A549 (cell line): ENCODE data around the gene CBARP. TPM values are rescaled to one million over a fixed set of nuclear protein-coding genes. Genes with fewer than 3 reads are reported as not detected.

Experiments used
- ATAC-seq, 2 experiments: fragments of 200-7000 bp in 1 of 2; fragments of >200 bp in 1 of 2; cut with Nextera tagmentation in 1 of 2; cut with Tn5 transposase in 1 of 2; 3 replicates each; pipeline versions ENCODE4 v1.8.0 to v1.9.1; 2018 to 2020; ENCODE audit warnings: mild to moderate bottlenecking in 1 of 2, moderate library complexity in 1 of 2
- CTCF ChIA-PET: fragments of 300-600 bp; sonication (Branson Sonifier 250); formaldehyde crosslinking; extraction: SDS; loops from one replicate; lab custom pipeline; 2021; ENCODE audit warnings: antibody characterized with exemption, inconsistent platforms; lab: Yijun Ruan, JAX
- POLR2A ChIA-PET: fragments of 350-600 bp; formaldehyde crosslinking; extraction: SDS; loops from one replicate; lab custom pipeline; 2021; ENCODE audit warnings: antibody characterized with exemption, inconsistent platforms; lab: Yijun Ruan, JAX
- DNase-seq, 2 experiments: peaks; one replicate each; pipeline versions ENCODE4 v3.0.0 to v3.0.0-alpha.2; 2011 to 2016; ENCODE audit warnings: low read depth in 1 of 2, low spot score in 1 of 2
- FAIRE-seq: peaks from 2 replicates; lab custom pipeline; 2011; peaks lifted over from hg19 to GRCh38; lab: Jason Lieb, UNC
- H3K27ac ChIP-seq, 2 experiments: fragments of >200 bp; sonication (Bioruptor Twin); formaldehyde crosslinking; 3 replicates each; pipeline ENCODE4 v1.5.1; 2016 to 2017
- H3K4me1 ChIP-seq: fragments of >200 bp; sonication (Bioruptor Twin); formaldehyde crosslinking; 3 replicates; pipeline ENCODE4 v1.6.1; 2016
- H3K4me2 ChIP-seq: fragments of >200 bp; sonication (Bioruptor Twin); formaldehyde crosslinking; 3 replicates; pipeline ENCODE4 v1.6.1; 2016
- H3K4me3 ChIP-seq: fragments of >200 bp; sonication (Bioruptor Twin); formaldehyde crosslinking; 3 replicates; pipeline ENCODE4 v1.5.1; 2016
- H3K9me3 ChIP-seq: fragments of >200 bp; sonication (Bioruptor Twin); formaldehyde crosslinking; 3 replicates; pipeline ENCODE4 v1.6.1; 2016
- CBX8 ChIP-seq: fragments of 200-600 bp; sonication (generic); IDR thresholded peaks from 2 replicates; pipeline ENCODE4 v1.6.1; 2016
- EHF ChIP-seq: fragments of 250-450 bp; sonication (Bioruptor Pico); IDR thresholded peaks from 2 replicates; pipeline ENCODE4 v1.5.0; 2020; ENCODE audit warnings: mild to moderate bottlenecking
- EHMT2 ChIP-seq: fragments of 200-600 bp; sonication (generic); IDR thresholded peaks from 2 replicates; pipeline ENCODE4 v1.6.1; 2016; ENCODE audit warnings: antibody characterized with exemption, low read depth, mild to moderate bottlenecking, moderate library complexity
- HOXB5 ChIP-seq: fragments of 250-450 bp; sonication (Bioruptor Pico); IDR thresholded peaks from 2 replicates; pipeline ENCODE4 v1.5.0; 2020; ENCODE audit warnings: mild to moderate bottlenecking, moderate library complexity
- JUN ChIP-seq, 2 experiments: fragments of >200 bp; sonication (Bioruptor Twin); formaldehyde crosslinking; IDR thresholded peaks; 2 replicates in 1 of 2; 3 replicates in 1 of 2; pipeline ENCODE4 v1.6.1; 2016 to 2017
- JUNB ChIP-seq: fragments of >200 bp; sonication (Bioruptor Twin); formaldehyde crosslinking; IDR thresholded peaks from 2 replicates; pipeline ENCODE4 v1.6.1; 2016
- NFE2L2 ChIP-seq: fragments of 150-350 bp; conservative IDR thresholded peaks from 2 replicates; pipeline ENCODE4 v1.6.1; 2014; ENCODE audit warnings: low read length
- PHF8 ChIP-seq: fragments of 200-600 bp; sonication (generic); IDR thresholded peaks from 2 replicates; pipeline ENCODE4 v1.6.1; 2016; ENCODE audit warnings: low read depth, mild to moderate bottlenecking, antibody characterized with exemption, moderate library complexity, borderline replicate concordance
- POLR2AphosphoS2 ChIP-seq: conservative IDR thresholded peaks from 2 replicates; pipeline ENCODE4 v1.6.1; 2012; ENCODE audit warnings: low read length, improper control_type of control experiment, inconsistent platforms
- RCOR1 ChIP-seq: fragments of 150-350 bp; IDR thresholded peaks from 2 replicates; pipeline ENCODE4 v1.6.1; 2014; ENCODE audit warnings: antibody characterized with exemption, low read length, low read depth
- RFX5 ChIP-seq: fragments of 450-650 bp; IDR thresholded peaks from 2 replicates; pipeline ENCODE4 v1.7.1; 2014; ENCODE audit warnings: antibody characterized with exemption, mild to moderate bottlenecking, moderate library complexity
- SMC3 ChIP-seq: fragments of >200 bp; sonication (Bioruptor Twin); formaldehyde crosslinking; IDR thresholded peaks from 3 replicates; pipeline ENCODE4 v1.6.1; 2018; ENCODE audit warnings: inconsistent platforms
- TP53 ChIP-seq: fragments of 250-450 bp; sonication (Bioruptor Pico); IDR thresholded peaks from 2 replicates; pipeline ENCODE4 v1.5.0; 2021; ENCODE audit warnings: mild to moderate bottlenecking, moderate library complexity
- ZNF302 ChIP-seq: fragments of 250-450 bp; sonication (Bioruptor Pico); IDR thresholded peaks from 2 replicates; pipeline ENCODE4 v1.9.0; 2021; ENCODE audit warnings: inconsistent platforms, mild to moderate bottlenecking, moderate library complexity
- WGBS: methylation state at CpG from one replicate; pipeline ENCODE4 v1.1.6; 2017; ENCODE audit errors: missing lambda C conversion rate; 5-methylcytosine and 5-hydroxymethylcytosine counted together
- polyA plus RNA-seq, 4 experiments: library from polyadenylated mRNA; depleted of rRNA in 3 of 4; stranded (reverse); fragments of >200 nt; fragmentation: RNase III in 1 of 4; extraction: RNeasy Plus Mini Kit Qiagen cat#74134 plus additional on column Dnase treatment in 1 of 4; gene quantifications; 2 replicates in 3 of 4; 3 replicates in 1 of 4; pipeline ENCODE4 v1.2.3, GENCODE V29; 2011 to 2017
- TF ChIP-seq, protein P1 (sequence below): fragments of >200 bp; sonication (Bioruptor Twin); formaldehyde crosslinking; IDR thresholded peaks from 2 replicates; pipeline ENCODE4 v1.6.1; 2016
- TF ChIP-seq, protein P2 (sequence below): fragments of 150-350 bp; IDR thresholded peaks from 2 replicates; pipeline ENCODE4 v1.6.1; 2014; ENCODE audit warnings: low read depth, mild to moderate bottlenecking, low read length
- TF ChIP-seq, protein P3 (sequence below): fragments of 200-600 bp; sonication (generic); IDR thresholded peaks from 2 replicates; pipeline ENCODE4 v1.6.1; 2016; ENCODE audit warnings: antibody characterized with exemption, mild to moderate bottlenecking, moderate library complexity
- TF ChIP-seq, protein P4 (sequence below): IDR thresholded peaks from 2 replicates; pipeline ENCODE4 v1.6.1; 2012
- TF ChIP-seq, protein P5 (sequence below): fragments of >200 bp; sonication (Bioruptor Twin); formaldehyde crosslinking; IDR thresholded peaks from 3 replicates; pipeline ENCODE4 v1.5.1; 2016

The CBARP gene
- polyA plus RNA-seq, 2 of the 4 experiments (the other 2 are of a cell fraction), result 0.19 to 2.0 TPM

DNA sequence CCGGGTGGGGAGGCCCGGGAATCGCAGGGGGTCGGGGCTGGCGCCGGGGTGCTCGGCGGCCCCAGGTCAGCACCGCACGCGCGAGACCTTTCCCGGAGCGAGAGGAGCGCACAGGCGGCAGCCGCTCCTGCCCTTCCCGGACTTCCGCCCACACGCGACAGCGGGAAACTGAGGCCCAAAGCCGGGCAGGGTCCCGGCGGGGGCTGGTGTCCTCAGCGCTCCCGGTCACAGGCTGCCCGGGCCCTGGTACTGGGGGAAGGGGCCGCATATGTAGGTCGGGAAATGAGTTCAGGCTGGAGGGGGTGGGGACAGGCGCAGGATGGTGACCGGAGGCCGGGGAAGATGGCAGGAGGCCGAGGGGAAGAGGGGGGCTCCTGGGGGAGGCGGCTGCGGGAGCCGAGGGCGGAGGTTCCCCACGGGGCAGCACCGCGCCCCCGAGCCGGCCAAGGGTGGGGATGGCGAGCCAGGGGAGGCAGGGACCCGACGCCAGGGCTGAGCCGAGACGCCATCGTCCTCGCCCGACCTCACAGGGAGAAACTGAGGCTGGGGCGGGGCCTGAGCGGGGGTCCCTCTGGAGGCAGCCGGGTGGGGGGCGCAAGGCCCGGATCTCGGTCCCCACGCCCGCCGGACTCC lies 662 bp downstream of the CBARP start:
- no peak for DNase-seq
- Histone ChIP-seq H3K9me3 (no peaks in the 10 kb centered on the region), H3K4me2 (peak overlapping the region; percentile 95), H3K27ac (peak overlapping the region; percentile 78 to 97), H3K4me3 (peak overlapping the region; percentile 63), H3K4me1 (peaks cover 30% of the 10 kb centered on the region)
- WGBS, result no CpG with 5 or more reads among the region's 60 CpGs
- ATAC-seq, result no peak
- no peak for FAIRE-seq
- TF ChIP-seq, protein P1, sequence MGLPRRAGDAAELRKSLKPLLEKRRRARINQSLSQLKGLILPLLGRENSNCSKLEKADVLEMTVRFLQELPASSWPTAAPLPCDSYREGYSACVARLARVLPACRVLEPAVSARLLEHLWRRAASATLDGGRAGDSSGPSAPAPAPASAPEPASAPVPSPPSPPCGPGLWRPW, result no peak
- TF ChIP-seq, all 56 proteins: peak for 0
- POLR2A ChIA-PET, result no interaction called here
- CTCF ChIA-PET, result interaction anchor here (1.3 kb wide), 1 partner anchor 15 kb away, joined by 7 read pairs; no protein-coding TSS in a partner anchor

DNA sequence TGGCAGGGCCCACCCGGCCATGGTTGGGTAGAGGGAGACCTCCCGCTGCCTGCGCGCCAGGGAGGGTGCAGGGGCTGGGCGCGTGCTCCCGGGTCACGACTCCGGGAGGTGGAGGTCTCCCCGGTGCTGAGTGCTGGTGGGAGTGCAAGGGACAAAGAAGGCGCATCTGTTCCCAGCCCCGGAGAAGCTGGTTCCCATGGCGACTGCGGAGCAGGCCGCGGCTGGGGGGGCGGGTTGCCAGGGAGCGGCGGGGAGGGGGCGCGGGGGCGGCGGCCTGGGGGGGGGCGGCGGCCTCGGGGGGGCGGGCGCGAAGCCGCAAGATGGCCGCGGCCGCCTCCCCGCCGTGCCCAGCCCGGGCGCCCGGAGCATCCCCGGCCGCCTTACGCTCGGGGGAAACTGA lies 1.2 kb downstream of the CBARP start:
- FAIRE-seq, result no peak
- POLR2A ChIA-PET, result no interaction called here
- H3K4me2 ChIP-seq, result peak overlapping the region; percentile 95

DNA sequence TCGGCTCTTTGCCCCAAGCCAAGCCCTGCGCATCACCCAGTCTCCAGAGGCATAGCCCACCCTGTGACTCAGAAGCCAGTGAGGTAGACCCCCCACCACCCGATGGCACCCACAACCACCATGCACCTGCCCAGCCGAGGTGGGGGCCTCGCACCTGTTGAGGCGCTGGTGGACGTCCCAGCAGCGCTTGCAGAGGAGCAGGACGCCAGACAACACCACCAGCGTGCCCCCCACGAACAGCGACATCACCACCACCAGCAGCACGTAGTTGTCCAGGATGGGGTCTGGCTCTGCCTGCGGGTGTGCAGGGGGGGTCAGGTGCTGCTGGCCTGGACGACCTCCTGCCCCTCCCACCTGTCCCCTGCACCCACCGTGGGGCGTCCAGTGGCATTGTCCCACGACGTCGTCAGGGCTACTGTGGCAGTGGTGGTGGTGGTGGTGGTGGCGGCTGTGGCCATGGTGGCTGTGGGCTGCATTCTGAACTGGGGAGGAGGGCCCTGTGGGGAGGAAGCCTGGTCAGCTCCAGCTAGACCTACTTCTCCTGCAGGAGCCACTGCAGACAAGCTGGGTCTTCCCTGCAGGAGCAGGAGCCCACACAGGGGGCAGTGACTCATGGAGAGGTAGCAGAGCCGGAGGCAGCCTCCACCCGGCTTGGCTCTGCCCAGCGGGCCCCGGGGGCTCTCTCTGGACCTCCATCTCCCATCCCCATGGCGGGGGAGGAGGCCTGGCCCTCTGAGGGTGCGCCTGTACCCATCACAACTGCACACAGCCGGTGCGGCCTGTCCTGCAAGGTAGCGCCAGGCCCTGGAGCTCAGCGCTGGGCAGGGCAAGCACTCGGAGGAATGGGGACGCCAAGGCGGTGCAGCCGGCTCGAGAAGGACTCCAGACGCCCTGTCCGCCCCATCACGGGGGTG lies 1.9 kb downstream of the CBARP start:
- DNase-seq (no peak), FAIRE-seq (no peak), ATAC-seq (peak in 1 of 2 experiments; percentile 25; a peak in 3 of 6 replicates)
- H3K9me3 ChIP-seq, result no peaks in the 10 kb centered on the region
- 90% methylated on average over 18 of the region's 39 CpGs for WGBS
- H3K4me3 ChIP-seq, result peak overlapping the region; percentile 63; the same call in 2 of the 3 replicates
- peak overlapping the region; percentile 95 for H3K4me2 ChIP-seq
- TF ChIP-seq, protein P2, sequence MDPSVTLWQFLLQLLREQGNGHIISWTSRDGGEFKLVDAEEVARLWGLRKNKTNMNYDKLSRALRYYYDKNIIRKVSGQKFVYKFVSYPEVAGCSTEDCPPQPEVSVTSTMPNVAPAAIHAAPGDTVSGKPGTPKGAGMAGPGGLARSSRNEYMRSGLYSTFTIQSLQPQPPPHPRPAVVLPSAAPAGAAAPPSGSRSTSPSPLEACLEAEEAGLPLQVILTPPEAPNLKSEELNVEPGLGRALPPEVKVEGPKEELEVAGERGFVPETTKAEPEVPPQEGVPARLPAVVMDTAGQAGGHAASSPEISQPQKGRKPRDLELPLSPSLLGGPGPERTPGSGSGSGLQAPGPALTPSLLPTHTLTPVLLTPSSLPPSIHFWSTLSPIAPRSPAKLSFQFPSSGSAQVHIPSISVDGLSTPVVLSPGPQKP, result no peak
- TF ChIP-seq JUN (IDR thresholded peaks at IDR 0.05), result no peak
- TF ChIP-seq NFE2L2, result no peak
- no peak for TF ChIP-seq RCOR1
- TF ChIP-seq PHF8, result no peak
- TF ChIP-seq HOXB5 (CRISPR knock-in tag), result no peak
- no peak for TF ChIP-seq RFX5
- TF ChIP-seq, protein P3, sequence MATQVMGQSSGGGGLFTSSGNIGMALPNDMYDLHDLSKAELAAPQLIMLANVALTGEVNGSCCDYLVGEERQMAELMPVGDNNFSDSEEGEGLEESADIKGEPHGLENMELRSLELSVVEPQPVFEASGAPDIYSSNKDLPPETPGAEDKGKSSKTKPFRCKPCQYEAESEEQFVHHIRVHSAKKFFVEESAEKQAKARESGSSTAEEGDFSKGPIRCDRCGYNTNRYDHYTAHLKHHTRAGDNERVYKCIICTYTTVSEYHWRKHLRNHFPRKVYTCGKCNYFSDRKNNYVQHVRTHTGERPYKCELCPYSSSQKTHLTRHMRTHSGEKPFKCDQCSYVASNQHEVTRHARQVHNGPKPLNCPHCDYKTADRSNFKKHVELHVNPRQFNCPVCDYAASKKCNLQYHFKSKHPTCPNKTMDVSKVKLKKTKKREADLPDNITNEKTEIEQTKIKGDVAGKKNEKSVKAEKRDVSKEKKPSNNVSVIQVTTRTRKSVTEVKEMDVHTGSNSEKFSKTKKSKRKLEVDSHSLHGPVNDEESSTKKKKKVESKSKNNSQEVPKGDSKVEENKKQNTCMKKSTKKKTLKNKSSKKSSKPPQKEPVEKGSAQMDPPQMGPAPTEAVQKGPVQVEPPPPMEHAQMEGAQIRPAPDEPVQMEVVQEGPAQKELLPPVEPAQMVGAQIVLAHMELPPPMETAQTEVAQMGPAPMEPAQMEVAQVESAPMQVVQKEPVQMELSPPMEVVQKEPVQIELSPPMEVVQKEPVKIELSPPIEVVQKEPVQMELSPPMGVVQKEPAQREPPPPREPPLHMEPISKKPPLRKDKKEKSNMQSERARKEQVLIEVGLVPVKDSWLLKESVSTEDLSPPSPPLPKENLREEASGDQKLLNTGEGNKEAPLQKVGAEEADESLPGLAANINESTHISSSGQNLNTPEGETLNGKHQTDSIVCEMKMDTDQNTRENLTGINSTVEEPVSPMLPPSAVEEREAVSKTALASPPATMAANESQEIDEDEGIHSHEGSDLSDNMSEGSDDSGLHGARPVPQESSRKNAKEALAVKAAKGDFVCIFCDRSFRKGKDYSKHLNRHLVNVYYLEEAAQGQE, result no peak
- no peak for TF ChIP-seq JUNB
- TF ChIP-seq, protein P4, sequence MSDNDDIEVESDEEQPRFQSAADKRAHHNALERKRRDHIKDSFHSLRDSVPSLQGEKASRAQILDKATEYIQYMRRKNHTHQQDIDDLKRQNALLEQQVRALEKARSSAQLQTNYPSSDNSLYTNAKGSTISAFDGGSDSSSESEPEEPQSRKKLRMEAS, result no peak
- no peak for TF ChIP-seq CBX8
- TF ChIP-seq, all 56 proteins: peak for 0
- ChIA-PET POLR2A (no interaction called here), CTCF (interaction anchor here (0.9 to 4.2 kb wide), 5 partner anchors 13 to 122 kb away, joined by 3 to 26 read pairs (median 4); no protein-coding TSS in a partner anchor)
- peak overlapping the region in 1 of 2 experiments; percentile 97; a peak in 3 of 6 replicates for H3K27ac ChIP-seq
- peaks cover 32% of the 10 kb centered on the region for H3K4me1 ChIP-seq

More for the DNA sequence above, 1.2 kb downstream of the CBARP start:
- H3K4me1 ChIP-seq, result peaks cover 36% of the 10 kb centered on the region
- TF ChIP-seq SMC3, result no peak
- no peak for TF ChIP-seq NFE2L2
- TF ChIP-seq ZNF302 (CRISPR knock-in tag), result no peak
- TF ChIP-seq, protein P1, result no peak
- TF ChIP-seq POLR2AphosphoS2, result no peak
- TF ChIP-seq JUNB, result no peak
- no peak for TF ChIP-seq TP53 (CRISPR knock-in tag)
- TF ChIP-seq, protein P5, sequence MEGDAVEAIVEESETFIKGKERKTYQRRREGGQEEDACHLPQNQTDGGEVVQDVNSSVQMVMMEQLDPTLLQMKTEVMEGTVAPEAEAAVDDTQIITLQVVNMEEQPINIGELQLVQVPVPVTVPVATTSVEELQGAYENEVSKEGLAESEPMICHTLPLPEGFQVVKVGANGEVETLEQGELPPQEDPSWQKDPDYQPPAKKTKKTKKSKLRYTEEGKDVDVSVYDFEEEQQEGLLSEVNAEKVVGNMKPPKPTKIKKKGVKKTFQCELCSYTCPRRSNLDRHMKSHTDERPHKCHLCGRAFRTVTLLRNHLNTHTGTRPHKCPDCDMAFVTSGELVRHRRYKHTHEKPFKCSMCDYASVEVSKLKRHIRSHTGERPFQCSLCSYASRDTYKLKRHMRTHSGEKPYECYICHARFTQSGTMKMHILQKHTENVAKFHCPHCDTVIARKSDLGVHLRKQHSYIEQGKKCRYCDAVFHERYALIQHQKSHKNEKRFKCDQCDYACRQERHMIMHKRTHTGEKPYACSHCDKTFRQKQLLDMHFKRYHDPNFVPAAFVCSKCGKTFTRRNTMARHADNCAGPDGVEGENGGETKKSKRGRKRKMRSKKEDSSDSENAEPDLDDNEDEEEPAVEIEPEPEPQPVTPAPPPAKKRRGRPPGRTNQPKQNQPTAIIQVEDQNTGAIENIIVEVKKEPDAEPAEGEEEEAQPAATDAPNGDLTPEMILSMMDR, result no peak
- no peak for TF ChIP-seq EHMT2
- TF ChIP-seq EHF (CRISPR knock-in tag), result no peak
- CTCF ChIA-PET, result interaction anchor here (1.0 to 1.3 kb wide), 3 partner anchors 14 to 30 kb away, joined by 3 to 7 read pairs (median 3); no protein-coding TSS in a partner anchor
- DNase-seq, result no peak
- WGBS, result 16% methylated on average over 5 of the region's 42 CpGs
- ATAC-seq, result no peak
- no peaks in the 10 kb centered on the region for H3K9me3 ChIP-seq
- H3K4me3 ChIP-seq, result peak overlapping the region; percentile 63
- H3K27ac ChIP-seq, result peak overlapping the region; percentile 78 to 97
